Activated naive CD4-positive, alpha-beta T cell treated with anti-CD3 and anti-CD28 coated beads, Interleukin-2, amount 10 ng/mL, durations not matched to agents 7 days and 5 days (primary cell): ENCODE measurements around the gene MYO5A.
A peak's percentile ranks its signal among the peaks of the same experiment; 100 is the strongest.

Source experiments
- CTCF ChIA-PET: fragments of 350-600 bp; sonication (Branson Sonifier 250); formaldehyde crosslinking; loops from one replicate; lab custom pipeline; 2021; ENCODE audit warnings: antibody characterized with exemption; lab: Charles Lee
- DNase-seq: peaks from one replicate; pipeline ENCODE4 v3.0.0-alpha.2; 2020
- H3K27ac Mint-ChIP-seq: one replicate; pipeline ENCODE4 v1.8.0; 2021; ENCODE audit warnings: mild to moderate bottlenecking, moderate library complexity, mixed read lengths
- H3K27me3 Mint-ChIP-seq: one replicate; pipeline ENCODE4 v1.8.0; 2021; ENCODE audit warnings: mild to moderate bottlenecking, mixed read lengths
- H3K36me3 Mint-ChIP-seq: one replicate; pipeline ENCODE4 v1.8.0; 2021; ENCODE audit warnings: mixed read lengths
- H3K4me1 Mint-ChIP-seq: one replicate; pipeline ENCODE4 v1.8.0; 2021; ENCODE audit warnings: mixed read lengths
- H3K4me3 Mint-ChIP-seq: one replicate; pipeline ENCODE4 v1.8.0; 2021; ENCODE audit warnings: mild to moderate bottlenecking, moderate library complexity, mixed read lengths
- H3K9me3 Mint-ChIP-seq: one replicate; pipeline ENCODE4 v1.8.0; 2021; ENCODE audit warnings: mixed read lengths

MYO5A gene

GRCh38 chr15:52394118-52394517 is 134.6 kb downstream of the MYO5A start:
- no peak overlapping the region for H3K4me3 Mint-ChIP-seq
- CTCF ChIA-PET: no interaction called here

GRCh38 chr15:52392008-52392687 is 136.5 kb downstream of the MYO5A start:
- Mint-ChIP-seq H3K9me3 (no peaks in the 10 kb centered on the region), H3K4me1 (no peaks in the 10 kb centered on the region), H3K27ac (no peak overlapping the region), H3K36me3 (peaks cover 14% of the 10 kb centered on the region), H3K4me3 (no peak overlapping the region), H3K27me3 (no peaks in the 10 kb centered on the region)
- CTCF ChIA-PET: no interaction called here
- no peak for DNase-seq

More at GRCh38 chr15:52394118-52394517, 134.6 kb downstream of the MYO5A start:
- no peak overlapping the region for H3K27ac Mint-ChIP-seq
- peaks cover 7% of the 10 kb centered on the region for H3K36me3 Mint-ChIP-seq
- H3K27me3 Mint-ChIP-seq: no peaks in the 10 kb centered on the region
- no peak for DNase-seq
- H3K9me3 Mint-ChIP-seq: no peaks in the 10 kb centered on the region
- H3K4me1 Mint-ChIP-seq: no peaks in the 10 kb centered on the region

- DNase-seq: no peak
- H3K36me3 Mint-ChIP-seq: peaks cover 16% of the 10 kb centered on the region
- CTCF ChIA-PET: no interaction called here
- no peaks in the 10 kb centered on the region for H3K9me3 Mint-ChIP-seq
- no peaks in the 10 kb centered on the region for H3K27me3 Mint-ChIP-seq
- H3K4me1 Mint-ChIP-seq: no peaks in the 10 kb centered on the region
- H3K4me3 Mint-ChIP-seq: no peak overlapping the region
- H3K27ac Mint-ChIP-seq: no peak overlapping the region
Observed at GRCh38 chr15:52391069-52391468, 137.6 kb downstream of the MYO5A start.

GRCh38 chr15:52385670-52386069 is 143.0 kb downstream of the MYO5A start:
- Mint-ChIP-seq H3K36me3 (peaks cover 31% of the 10 kb centered on the region), H3K27ac (no peak overlapping the region), H3K4me1 (no peaks in the 10 kb centered on the region), H3K4me3 (no peak overlapping the region), H3K9me3 (no peaks in the 10 kb centered on the region), H3K27me3 (no peaks in the 10 kb centered on the region)
- DNase-seq: no peak
- CTCF ChIA-PET: no interaction called here

GRCh38 chr15:52383100-52383588 is 145.5 kb downstream of the MYO5A start:
- no peak for DNase-seq
- no peaks in the 10 kb centered on the region for H3K4me1 Mint-ChIP-seq
- peaks cover 38% of the 10 kb centered on the region for H3K36me3 Mint-ChIP-seq
- H3K27ac Mint-ChIP-seq: no peak overlapping the region
- CTCF ChIA-PET: no interaction called here
- no peak overlapping the region for H3K4me3 Mint-ChIP-seq
- H3K27me3 Mint-ChIP-seq: no peaks in the 10 kb centered on the region
- H3K9me3 Mint-ChIP-seq: no peaks in the 10 kb centered on the region

- Mint-ChIP-seq H3K4me1 (no peaks in the 10 kb centered on the region), H3K9me3 (no peaks in the 10 kb centered on the region), H3K36me3 (peaks cover 34% of the 10 kb centered on the region), H3K4me3 (no peak overlapping the region), H3K27ac (no peak overlapping the region), H3K27me3 (no peaks in the 10 kb centered on the region)
- CTCF ChIA-PET: no interaction called here
- DNase-seq: no peak
Observed at GRCh38 chr15:52382647-52383046, 146.0 kb downstream of the MYO5A start.

GRCh38 chr15:52379395-52380106 is 149.1 kb downstream of the MYO5A start:
- DNase-seq: no peak
- CTCF ChIA-PET: interaction anchor here (1.1 kb wide), 1 partner anchor 49 kb away, joined by 4 read pairs; no protein-coding TSS in a partner anchor
- Mint-ChIP-seq H3K4me1 (no peaks in the 10 kb centered on the region), H3K4me3 (no peak overlapping the region), H3K36me3 (peaks cover 50% of the 10 kb centered on the region), H3K27ac (peak overlapping the region; percentile 4), H3K9me3 (no peaks in the 10 kb centered on the region), H3K27me3 (no peaks in the 10 kb centered on the region)

- H3K9me3 Mint-ChIP-seq: no peaks in the 10 kb centered on the region
- no peaks in the 10 kb centered on the region for H3K27me3 Mint-ChIP-seq
- no peak overlapping the region for H3K27ac Mint-ChIP-seq
- CTCF ChIA-PET: no interaction called here
- no peak overlapping the region for H3K4me3 Mint-ChIP-seq
- H3K4me1 Mint-ChIP-seq: no peaks in the 10 kb centered on the region
- no peak for DNase-seq
- peaks cover 53% of the 10 kb centered on the region for H3K36me3 Mint-ChIP-seq
Observed at GRCh38 chr15:52378746-52379394, 149.8 kb downstream of the MYO5A start.

GRCh38 chr15:52370010-52370409 is 158.7 kb downstream of the MYO5A start:
- no peaks in the 10 kb centered on the region for H3K9me3 Mint-ChIP-seq
- H3K4me3 Mint-ChIP-seq: no peak overlapping the region
- H3K27ac Mint-ChIP-seq: no peak overlapping the region
- H3K27me3 Mint-ChIP-seq: no peaks in the 10 kb centered on the region
- CTCF ChIA-PET: interaction anchor here (0.6 kb wide), 1 partner anchor 168 kb away, joined by 3 read pairs; no protein-coding TSS in a partner anchor
- no peaks in the 10 kb centered on the region for H3K4me1 Mint-ChIP-seq
- no peak for DNase-seq
- peaks cover 42% of the 10 kb centered on the region for H3K36me3 Mint-ChIP-seq

GRCh38 chr15:52369455-52369854 is 159.2 kb downstream of the MYO5A start:
- Mint-ChIP-seq H3K27me3 (no peaks in the 10 kb centered on the region), H3K4me1 (no peaks in the 10 kb centered on the region), H3K36me3 (peaks cover 41% of the 10 kb centered on the region), H3K9me3 (no peaks in the 10 kb centered on the region), H3K27ac (no peak overlapping the region), H3K4me3 (no peak overlapping the region)
- CTCF ChIA-PET: interaction anchor here (0.6 kb wide), 1 partner anchor 169 kb away, joined by 3 read pairs; no protein-coding TSS in a partner anchor
- no peak for DNase-seq

GRCh38 chr15:52369030-52369429 is 159.7 kb downstream of the MYO5A start:
- H3K27me3 Mint-ChIP-seq: no peaks in the 10 kb centered on the region
- H3K4me1 Mint-ChIP-seq: no peaks in the 10 kb centered on the region
- CTCF ChIA-PET: interaction anchor here (0.6 kb wide), 1 partner anchor 156 kb away, joined by 3 read pairs; no protein-coding TSS in a partner anchor
- H3K4me3 Mint-ChIP-seq: no peak overlapping the region
- H3K27ac Mint-ChIP-seq: peak overlapping the region; percentile 3
- H3K9me3 Mint-ChIP-seq: no peaks in the 10 kb centered on the region
- peaks cover 38% of the 10 kb centered on the region for H3K36me3 Mint-ChIP-seq
- no peak for DNase-seq

- Mint-ChIP-seq H3K36me3 (peaks cover 40% of the 10 kb centered on the region), H3K9me3 (no peaks in the 10 kb centered on the region), H3K27me3 (no peaks in the 10 kb centered on the region), H3K4me3 (no peak overlapping the region), H3K4me1 (no peaks in the 10 kb centered on the region), H3K27ac (no peak overlapping the region)
- no peak for DNase-seq
- CTCF ChIA-PET: interaction anchor here (0.6 kb wide), 1 partner anchor 157 kb away, joined by 3 read pairs; no protein-coding TSS in a partner anchor
Observed at GRCh38 chr15:52368402-52368801, 160.3 kb downstream of the MYO5A start.

GRCh38 chr15:52362497-52362896 is 166.2 kb downstream of the MYO5A start:
- CTCF ChIA-PET: no interaction called here
- Mint-ChIP-seq H3K27me3 (no peaks in the 10 kb centered on the region), H3K4me3 (no peak overlapping the region), H3K27ac (no peak overlapping the region), H3K36me3 (peaks cover 41% of the 10 kb centered on the region), H3K4me1 (no peaks in the 10 kb centered on the region), H3K9me3 (no peaks in the 10 kb centered on the region)
- no peak for DNase-seq

GRCh38 chr15:52361975-52362494 is 166.6 kb downstream of the MYO5A start:
- H3K27ac Mint-ChIP-seq: no peak overlapping the region
- H3K9me3 Mint-ChIP-seq: no peaks in the 10 kb centered on the region
- H3K4me1 Mint-ChIP-seq: no peaks in the 10 kb centered on the region
- H3K36me3 Mint-ChIP-seq: peaks cover 40% of the 10 kb centered on the region
- no peak overlapping the region for H3K4me3 Mint-ChIP-seq
- CTCF ChIA-PET: interaction anchor here (0.8 kb wide), 1 partner anchor 372 kb away, joined by 3 read pairs; no protein-coding TSS in a partner anchor
- H3K27me3 Mint-ChIP-seq: no peaks in the 10 kb centered on the region
- no peak for DNase-seq
